Endodermal cell (in vitro differentiated cells): ENCODE data around the gene TMEM87A. TPM values are rescaled to one million over a fixed set of nuclear protein-coding genes. Genes with fewer than 3 reads are reported as not detected.
"Not testable (repeated sequence)": the region's sequence is repeated elsewhere in the genome, so short reads cannot be mapped to it uniquely, and the experiment has no call there.

Source experiments
- DNase-seq: peaks from one replicate; pipeline ENCODE4 v3.0.0-alpha.2; 2017
- H3K27ac ChIP-seq: 2 replicates; pipeline ENCODE4 v1.5.1; 2013; ENCODE audit warnings: mild to moderate bottlenecking, low read depth, low read length, moderate library complexity
- H3K27me3 ChIP-seq: 2 replicates; pipeline ENCODE4 v1.6.1; 2013; ENCODE audit warnings: mild to moderate bottlenecking, low read length, moderate library complexity; ENCODE audit not compliant: insufficient read depth, control insufficient read depth, poor library complexity, severe bottlenecking
- H3K36me3 ChIP-seq: 2 replicates; pipeline ENCODE4 v1.7.0; 2013; ENCODE audit warnings: mild to moderate bottlenecking, low read length, moderate library complexity; ENCODE audit not compliant: control insufficient read depth, insufficient read depth
- H3K4me1 ChIP-seq: one replicate; pipeline ENCODE4 v1.7.0; 2013; ENCODE audit warnings: low read length; ENCODE audit not compliant: control insufficient read depth, insufficient read depth
- H3K4me3 ChIP-seq: 2 replicates; pipeline ENCODE4 v1.5.1; 2013; ENCODE audit warnings: mild to moderate bottlenecking, low read length, moderate library complexity
- H3K9ac ChIP-seq: 2 replicates; pipeline ENCODE4 v1.6.1; 2013; ENCODE audit warnings: mild to moderate bottlenecking, low read length, moderate library complexity; ENCODE audit not compliant: poor library complexity, severe bottlenecking; ENCODE audit errors: extremely low read depth
- H3K9me3 ChIP-seq: 2 replicates; pipeline ENCODE4 v1.6.1; 2013; ENCODE audit warnings: mild to moderate bottlenecking, low read length, moderate library complexity; ENCODE audit not compliant: control insufficient read depth
- H3K27ac Mint-ChIP-seq: 2 replicates; pipeline ENCODE4 v1.8.0; 2020; ENCODE audit warnings: mixed read lengths
- H3K27me3 Mint-ChIP-seq: 2 replicates; pipeline ENCODE4 v1.8.0; 2021; ENCODE audit warnings: mild to moderate bottlenecking, mixed read lengths; ENCODE audit not compliant: insufficient read depth
- H3K36me3 Mint-ChIP-seq: 2 replicates; pipeline ENCODE4 v1.8.0; 2020; ENCODE audit warnings: low read depth, mixed read lengths
- H3K4me1 Mint-ChIP-seq: 2 replicates; pipeline ENCODE4 v1.8.0; 2020; ENCODE audit warnings: mixed read lengths
- H3K4me3 Mint-ChIP-seq: 2 replicates; pipeline ENCODE4 v1.8.0; 2020; ENCODE audit warnings: mild to moderate bottlenecking, moderate library complexity, mixed read lengths
- H3K9me3 Mint-ChIP-seq: 2 replicates; pipeline ENCODE4 v1.8.0; 2020; ENCODE audit warnings: mild to moderate bottlenecking, mixed read lengths
- WGBS, 2 experiments: methylation state at CpG; one replicate each; pipeline versions ENCODE4 v1.1.5 to v1.1.7; 2013; ENCODE audit warnings: missing lambda C conversion rate in 2 of 2, mixed read lengths in 1 of 2; ENCODE audit not compliant: insufficient coverage in 1 of 2, insufficient read length in 1 of 2; 5-methylcytosine and 5-hydroxymethylcytosine counted together
- total RNA-seq, 2 donors: library from RNA; stranded (reverse); fragmentation: NEBNext Ultra II Directional in 1 of 2; extraction: Animal tissue kit (Norgen Biotek cat#: 25700) in 1 of 2; gene quantifications; 2 replicates in 1 of 2; 3 replicates in 1 of 2; pipeline ENCODE4 v1.2.1, GENCODE V29; 2021
- TF ChIP-seq, protein P1 (sequence below): fragments of 200-600 bp; sonication (generic); conservative IDR thresholded peaks from 2 replicates; pipeline ENCODE4 v1.5.0; 2021; ENCODE audit warnings: antibody characterized with exemption, mild to moderate bottlenecking

The TMEM87A gene
- total RNA-seq, 2 donors from 2014 or later, result 33.7 to 37.4 TPM

DNA sequence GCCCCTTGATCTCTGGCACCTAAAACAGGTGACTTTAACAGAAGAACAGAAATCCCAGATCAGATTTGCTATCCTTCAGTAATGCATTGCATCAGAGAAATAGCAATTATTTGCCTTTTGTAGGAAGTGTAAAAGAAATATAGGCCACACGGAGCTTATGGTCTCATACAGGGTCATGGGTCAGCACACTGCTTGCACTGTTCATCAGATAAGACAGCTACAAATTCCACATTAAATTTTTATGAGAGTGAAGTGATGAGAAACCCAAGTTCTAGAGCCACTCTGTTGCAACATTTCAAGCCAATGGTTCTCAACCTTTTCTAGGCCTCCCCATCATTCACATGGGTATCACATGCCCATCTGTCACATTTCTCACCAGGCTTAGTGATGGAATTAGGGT, 33.4 kb upstream of the TMEM87A start:
- Mint-ChIP-seq H3K36me3 (peaks cover 4% of the 10 kb centered on the region), H3K27ac (no peak overlapping the region), H3K9me3 (peaks cover 26% of the 10 kb centered on the region), H3K27me3 (peaks cover 1% of the 10 kb centered on the region), H3K4me3 (no peak overlapping the region), H3K4me1 (no peaks in the 10 kb centered on the region)
- Histone ChIP-seq H3K4me3 (no peak overlapping the region), H3K27ac (no peak overlapping the region), H3K27me3 (no peaks in the 10 kb centered on the region), H3K36me3 (no peaks in the 10 kb centered on the region), H3K4me1 (no peaks in the 10 kb centered on the region), H3K9me3 (no peaks in the 10 kb centered on the region), H3K9ac (no peak overlapping the region)
- 100% methylated on average over 1 of the region's 1 CpG; no CpG with 5 or more reads in 1 of the 2 experiments for WGBS, 2 experiments
- TF ChIP-seq, protein P1, sequence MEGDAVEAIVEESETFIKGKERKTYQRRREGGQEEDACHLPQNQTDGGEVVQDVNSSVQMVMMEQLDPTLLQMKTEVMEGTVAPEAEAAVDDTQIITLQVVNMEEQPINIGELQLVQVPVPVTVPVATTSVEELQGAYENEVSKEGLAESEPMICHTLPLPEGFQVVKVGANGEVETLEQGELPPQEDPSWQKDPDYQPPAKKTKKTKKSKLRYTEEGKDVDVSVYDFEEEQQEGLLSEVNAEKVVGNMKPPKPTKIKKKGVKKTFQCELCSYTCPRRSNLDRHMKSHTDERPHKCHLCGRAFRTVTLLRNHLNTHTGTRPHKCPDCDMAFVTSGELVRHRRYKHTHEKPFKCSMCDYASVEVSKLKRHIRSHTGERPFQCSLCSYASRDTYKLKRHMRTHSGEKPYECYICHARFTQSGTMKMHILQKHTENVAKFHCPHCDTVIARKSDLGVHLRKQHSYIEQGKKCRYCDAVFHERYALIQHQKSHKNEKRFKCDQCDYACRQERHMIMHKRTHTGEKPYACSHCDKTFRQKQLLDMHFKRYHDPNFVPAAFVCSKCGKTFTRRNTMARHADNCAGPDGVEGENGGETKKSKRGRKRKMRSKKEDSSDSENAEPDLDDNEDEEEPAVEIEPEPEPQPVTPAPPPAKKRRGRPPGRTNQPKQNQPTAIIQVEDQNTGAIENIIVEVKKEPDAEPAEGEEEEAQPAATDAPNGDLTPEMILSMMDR, result no peak
- DNase-seq, result no peak

DNA sequence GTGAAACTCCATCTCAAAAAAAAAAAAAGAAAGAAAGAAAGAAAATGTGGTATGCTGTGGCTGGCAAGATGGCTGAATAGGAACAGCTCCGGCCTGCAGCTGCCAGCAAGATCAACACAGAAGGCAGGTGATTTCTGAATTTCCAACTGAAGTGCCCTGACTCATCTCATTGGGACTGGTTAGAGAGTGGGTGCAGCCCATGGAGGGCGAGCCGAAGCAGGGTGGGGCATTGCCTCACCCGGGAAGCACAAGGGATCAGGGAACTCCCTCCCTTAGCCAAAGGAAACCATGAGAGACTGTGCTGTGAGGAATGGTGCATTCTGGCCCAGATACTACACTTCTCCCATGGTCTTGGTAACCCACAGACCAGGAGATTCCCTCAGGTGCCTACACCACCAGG, 27.8 kb upstream of the TMEM87A start:
- DNase-seq, H3K9me3 ChIP-seq, H3K4me3 ChIP-seq, H3K9ac ChIP-seq, H3K4me1 Mint-ChIP-seq, H3K36me3 ChIP-seq, H3K27ac Mint-ChIP-seq, H3K27ac ChIP-seq, H3K4me1 ChIP-seq, H3K4me3 Mint-ChIP-seq, H3K27me3 Mint-ChIP-seq, H3K27me3 ChIP-seq: not testable (repeated sequence)
- 40 to 74% methylated on average over 2 to 4 of the region's 4 CpGs for WGBS, 2 experiments
- Mint-ChIP-seq H3K36me3 (peaks cover 12% of the 10 kb centered on the region), H3K9me3 (peaks cover 32% of the 10 kb centered on the region)

DNA sequence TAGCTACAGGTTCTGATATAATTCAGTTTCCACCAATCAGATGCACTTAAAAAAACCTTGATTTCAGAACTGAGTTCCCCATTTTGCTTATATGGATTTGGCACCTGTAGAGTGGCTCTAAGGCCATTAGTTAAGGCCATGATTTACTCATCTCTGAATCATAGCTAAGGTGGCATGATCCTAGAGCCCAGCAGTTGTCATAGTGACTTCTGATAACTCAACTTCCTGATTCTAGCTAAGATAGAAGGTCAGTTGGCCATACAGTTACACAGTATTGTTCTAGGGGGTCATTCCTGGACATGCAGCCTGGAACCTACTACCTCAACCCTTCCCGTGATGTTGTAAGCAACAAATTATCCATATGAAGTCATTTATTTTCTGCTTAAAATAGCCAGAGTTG, 15.9 kb upstream of the TMEM87A start:
- no peaks in the 10 kb centered on the region for H3K27me3 ChIP-seq
- H3K9me3 ChIP-seq, result no peaks in the 10 kb centered on the region
- Mint-ChIP-seq H3K27me3 (no peaks in the 10 kb centered on the region), H3K4me1 (no peaks in the 10 kb centered on the region), H3K27ac (no peak overlapping the region), H3K4me3 (no peak overlapping the region), H3K36me3 (no peaks in the 10 kb centered on the region), H3K9me3 (no peaks in the 10 kb centered on the region)
- H3K9ac ChIP-seq, result no peak overlapping the region
- no peaks in the 10 kb centered on the region for H3K36me3 ChIP-seq
- 83% methylated on average over 1 of the region's 1 CpG; no CpG with 5 or more reads in 1 of the 2 experiments for WGBS, 2 experiments
- H3K4me3 ChIP-seq, result no peak overlapping the region
- no peak overlapping the region for H3K27ac ChIP-seq
- no peaks in the 10 kb centered on the region for H3K4me1 ChIP-seq
- no peak for DNase-seq
- TF ChIP-seq, protein P1, result no peak

DNA sequence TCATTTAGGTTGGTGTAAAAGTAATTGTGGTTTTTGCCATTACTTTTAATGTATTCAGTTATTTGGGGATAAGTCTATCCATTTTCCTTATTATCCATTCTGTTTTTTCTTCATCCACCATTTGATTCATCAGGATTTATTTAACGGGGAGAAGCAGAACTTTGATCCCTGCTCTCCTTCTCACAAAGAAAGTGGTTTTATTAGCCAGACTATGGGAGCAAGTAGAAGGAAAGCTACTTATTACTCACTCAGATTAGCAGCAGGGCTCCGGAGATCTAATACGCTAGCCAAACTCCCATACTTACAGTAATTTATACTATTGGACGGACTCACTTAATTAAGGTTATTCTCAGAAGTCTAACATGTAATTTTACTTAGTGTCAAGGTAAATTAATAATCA, 14.7 kb upstream of the TMEM87A start:
- DNase-seq, result no peak
- TF ChIP-seq, protein P1, result no peak
- Histone ChIP-seq H3K36me3 (no peaks in the 10 kb centered on the region), H3K4me3 (no peak overlapping the region), H3K4me1 (no peaks in the 10 kb centered on the region), H3K27me3 (no peaks in the 10 kb centered on the region), H3K9me3 (no peaks in the 10 kb centered on the region), H3K9ac (no peak overlapping the region), H3K27ac (no peak overlapping the region)
- Mint-ChIP-seq H3K27ac (no peak overlapping the region), H3K4me3 (no peak overlapping the region), H3K36me3 (no peaks in the 10 kb centered on the region), H3K4me1 (no peaks in the 10 kb centered on the region), H3K9me3 (no peaks in the 10 kb centered on the region), H3K27me3 (no peaks in the 10 kb centered on the region)
- WGBS, 2 experiments, result 93 to 94% methylated on average over 3 to 4 of the region's 4 CpGs
